WERI-Rb-1 (cell line): ENCODE data around the gene JAZF1.

Experiments
- DNase-seq: peaks from one replicate; pipeline ENCODE4 v3.0.0-alpha.2; 2020
- H3K27ac ChIP-seq: fragments of 250-450 bp; sonication (Bioruptor Pico); 2 replicates; pipeline ENCODE4 v1.5.1; 2020; ENCODE audit warnings: mild to moderate bottlenecking, moderate library complexity
- H3K27me3 ChIP-seq: fragments of 250-450 bp; sonication (Bioruptor Pico); 2 replicates; pipeline ENCODE4 v1.5.1; 2021; ENCODE audit warnings: mild to moderate bottlenecking, low read depth, moderate library complexity; ENCODE audit not compliant: insufficient read depth, severe bottlenecking
- H3K36me3 ChIP-seq: fragments of 250-450 bp; sonication (Bioruptor Pico); 2 replicates; pipeline ENCODE4 v1.5.1; 2020; ENCODE audit warnings: mild to moderate bottlenecking, moderate library complexity
- H3K4me3 ChIP-seq: 2 replicates; pipeline ENCODE4 v1.5.1; 2011; ENCODE audit warnings: low read depth, mild to moderate bottlenecking, control low read depth, low read length
- H3K9me3 ChIP-seq: fragments of 250-450 bp; sonication (Bioruptor Pico); 2 replicates; pipeline ENCODE4 v1.5.1; 2021; ENCODE audit warnings: mild to moderate bottlenecking, moderate library complexity; ENCODE audit not compliant: severe bottlenecking
- TF ChIP-seq, protein P1 (sequence below): IDR thresholded peaks from 2 replicates; pipeline ENCODE4 v1.5.1; 2011; ENCODE audit warnings: low read depth, mild to moderate bottlenecking, control low read depth, inconsistent platforms, low read length

Gene JAZF1

GRCh38 chr7:27900006-27900405 lies 280.6 kb downstream of the JAZF1 start:
- no peak for DNase-seq
- Histone ChIP-seq H3K27ac (no peak overlapping the region), H3K9me3 (no peaks in the 10 kb centered on the region), H3K36me3 (no peaks in the 10 kb centered on the region), H3K27me3 (no peaks in the 10 kb centered on the region), H3K4me3 (no peak overlapping the region)
- TF ChIP-seq, protein P1, sequence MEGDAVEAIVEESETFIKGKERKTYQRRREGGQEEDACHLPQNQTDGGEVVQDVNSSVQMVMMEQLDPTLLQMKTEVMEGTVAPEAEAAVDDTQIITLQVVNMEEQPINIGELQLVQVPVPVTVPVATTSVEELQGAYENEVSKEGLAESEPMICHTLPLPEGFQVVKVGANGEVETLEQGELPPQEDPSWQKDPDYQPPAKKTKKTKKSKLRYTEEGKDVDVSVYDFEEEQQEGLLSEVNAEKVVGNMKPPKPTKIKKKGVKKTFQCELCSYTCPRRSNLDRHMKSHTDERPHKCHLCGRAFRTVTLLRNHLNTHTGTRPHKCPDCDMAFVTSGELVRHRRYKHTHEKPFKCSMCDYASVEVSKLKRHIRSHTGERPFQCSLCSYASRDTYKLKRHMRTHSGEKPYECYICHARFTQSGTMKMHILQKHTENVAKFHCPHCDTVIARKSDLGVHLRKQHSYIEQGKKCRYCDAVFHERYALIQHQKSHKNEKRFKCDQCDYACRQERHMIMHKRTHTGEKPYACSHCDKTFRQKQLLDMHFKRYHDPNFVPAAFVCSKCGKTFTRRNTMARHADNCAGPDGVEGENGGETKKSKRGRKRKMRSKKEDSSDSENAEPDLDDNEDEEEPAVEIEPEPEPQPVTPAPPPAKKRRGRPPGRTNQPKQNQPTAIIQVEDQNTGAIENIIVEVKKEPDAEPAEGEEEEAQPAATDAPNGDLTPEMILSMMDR, result no peak

DNA sequence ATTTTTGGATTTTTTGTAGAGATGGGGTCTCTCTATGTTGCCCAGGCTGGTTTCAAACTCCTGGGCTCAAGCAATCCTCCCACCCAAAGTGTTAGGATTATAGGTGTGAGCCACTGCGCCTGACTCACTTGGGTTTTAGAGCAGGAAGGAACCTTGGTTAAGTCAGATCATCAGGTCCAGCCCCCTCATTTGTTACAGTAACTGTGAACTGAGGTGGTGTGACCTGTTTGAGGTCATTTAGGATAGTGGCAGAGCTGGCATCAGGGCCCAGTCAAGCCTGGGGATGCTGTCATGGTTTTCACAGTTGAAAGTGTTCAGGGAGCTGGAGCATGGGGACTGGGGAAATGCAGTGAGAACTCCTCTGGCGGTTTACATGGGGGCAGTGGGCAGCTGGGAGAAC lies 281.0 kb downstream of the JAZF1 start:
- H3K4me3 ChIP-seq, result no peak overlapping the region

DNA sequence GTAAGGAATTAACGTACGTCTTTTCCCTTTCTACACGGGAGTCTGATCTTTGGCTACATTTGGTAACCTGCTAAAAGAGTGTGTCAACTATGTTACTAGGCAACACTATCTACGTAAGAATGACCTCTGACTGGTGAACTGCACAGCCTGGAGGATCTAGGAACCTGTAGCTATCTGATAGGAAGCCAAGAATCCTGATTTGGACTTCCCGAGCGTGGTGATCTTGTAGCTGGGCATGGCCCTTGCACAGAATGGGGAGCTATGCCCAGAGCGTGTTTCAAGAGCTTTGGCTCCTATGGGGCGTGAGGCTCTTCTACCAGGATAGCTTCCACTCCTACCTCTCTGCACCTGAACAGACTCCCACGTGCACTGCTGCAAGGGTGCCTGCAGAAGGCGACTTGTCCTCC lies 283.2 kb downstream of the JAZF1 start:
- DNase-seq, result no peak
- Histone ChIP-seq H3K27me3 (no peaks in the 10 kb centered on the region), H3K9me3 (no peaks in the 10 kb centered on the region), H3K27ac (no peak overlapping the region), H3K4me3 (no peak overlapping the region), H3K36me3 (no peaks in the 10 kb centered on the region)
- TF ChIP-seq, protein P1, result no peak

More for the DNA sequence above, 281.0 kb downstream of the JAZF1 start:
- DNase-seq, result no peak
- TF ChIP-seq, protein P1, result no peak
- Histone ChIP-seq H3K9me3 (no peaks in the 10 kb centered on the region), H3K27me3 (no peaks in the 10 kb centered on the region), H3K36me3 (no peaks in the 10 kb centered on the region), H3K27ac (no peak overlapping the region)

DNA sequence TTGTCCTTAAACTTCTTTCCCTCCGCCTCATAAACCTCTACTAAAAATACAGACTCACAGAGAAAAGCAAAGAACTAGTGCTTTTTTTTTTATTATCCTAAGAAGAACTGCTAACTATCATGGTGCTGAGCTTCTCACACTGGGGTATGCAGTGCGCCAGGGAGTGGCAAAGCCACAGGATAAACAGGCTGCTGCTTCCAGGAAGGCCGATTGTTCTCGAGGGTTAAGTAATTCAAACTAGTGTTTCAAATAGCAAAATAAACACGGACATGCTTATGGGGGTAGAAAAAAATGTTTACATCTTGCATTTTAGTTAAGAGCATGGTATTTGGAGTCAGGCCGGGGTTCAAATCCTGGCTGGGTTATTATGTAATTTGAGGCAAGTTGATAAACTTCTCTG lies 283.6 kb downstream of the JAZF1 start:
- Histone ChIP-seq H3K4me3 (no peak overlapping the region), H3K27ac (no peak overlapping the region)
- DNase-seq, result no peak

DNA sequence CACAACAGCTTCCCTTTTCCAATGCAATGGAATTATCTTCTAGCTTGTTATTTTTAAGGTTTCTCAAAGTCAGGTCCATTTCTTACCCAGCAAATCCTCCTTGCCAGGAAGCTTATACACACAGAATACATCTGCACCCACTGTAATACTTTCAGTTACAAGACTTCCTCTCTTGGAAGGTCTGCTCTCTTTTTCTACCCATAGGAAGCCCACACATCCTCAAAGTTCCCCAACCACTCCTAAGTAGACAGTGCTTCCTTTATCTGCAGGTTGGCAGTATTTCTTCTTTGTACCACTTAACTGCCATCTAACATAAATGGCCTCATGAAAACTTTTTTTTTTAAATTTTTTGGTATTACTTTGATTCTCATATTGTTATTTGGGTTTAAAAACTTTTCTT lies 285.0 kb downstream of the JAZF1 start:
- Histone ChIP-seq H3K27ac (no peak overlapping the region), H3K9me3 (no peaks in the 10 kb centered on the region), H3K4me3 (no peak overlapping the region), H3K36me3 (no peaks in the 10 kb centered on the region), H3K27me3 (no peaks in the 10 kb centered on the region)
- no peak for DNase-seq
- TF ChIP-seq, protein P1, result no peak

More for the DNA sequence above, 283.6 kb downstream of the JAZF1 start:
- no peaks in the 10 kb centered on the region for H3K36me3 ChIP-seq
- no peaks in the 10 kb centered on the region for H3K9me3 ChIP-seq
- H3K27me3 ChIP-seq, result no peaks in the 10 kb centered on the region
- TF ChIP-seq, protein P1, result no peak

GRCh38 chr7:27890205-27890849 lies 290.3 kb downstream of the JAZF1 start:
- no peaks in the 10 kb centered on the region for H3K9me3 ChIP-seq
- H3K27me3 ChIP-seq, result no peaks in the 10 kb centered on the region
- TF ChIP-seq, protein P1, result no peak
- no peak for DNase-seq
- H3K36me3 ChIP-seq, result no peaks in the 10 kb centered on the region
- H3K27ac ChIP-seq, result no peak overlapping the region
- no peak overlapping the region for H3K4me3 ChIP-seq
